ENCODE data around the gene ZNF446. TPM values are rescaled to one million over a fixed set of nuclear protein-coding genes. Genes with fewer than 3 reads are reported as not detected.
A peak's percentile ranks its signal among the peaks of the same experiment; 100 is the strongest.
"Not testable (repeated sequence)": the region's sequence is repeated elsewhere in the genome, so short reads cannot be mapped to it uniquely, and the experiment has no call there.

Gene ZNF446
- total RNA-seq, 1 experiment from 2014 or later = 19.6 TPM

GRCh38 chr19:58469241-58470013 is 6.7 kb upstream of the ZNF446 start:
- DNase-seq (ENCODE audit: low read depth) = no peak

GRCh38 chr19:58470837-58471543 is 5.2 kb upstream of the ZNF446 start:
- DNase-seq (ENCODE audit: low read depth) = not testable (repeated sequence)

DNA sequence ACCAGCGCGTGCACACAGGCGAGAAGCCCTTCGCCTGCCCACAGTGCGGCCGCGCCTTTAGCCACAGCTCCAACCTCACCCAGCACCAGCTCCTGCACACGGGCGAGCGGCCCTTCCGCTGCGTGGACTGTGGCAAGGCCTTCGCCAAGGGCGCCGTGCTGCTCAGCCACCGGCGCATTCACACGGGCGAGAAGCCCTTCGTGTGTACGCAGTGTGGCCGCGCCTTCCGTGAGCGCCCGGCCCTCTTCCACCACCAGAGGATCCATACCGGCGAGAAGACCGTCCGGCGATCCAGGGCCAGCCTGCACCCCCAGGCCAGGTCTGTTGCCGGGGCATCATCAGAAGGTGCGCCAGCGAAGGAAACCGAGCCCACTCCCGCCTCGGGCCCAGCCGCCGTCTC is 4.4 kb upstream of the ZNF446 start:
- DNase-seq (ENCODE audit: low read depth) = no peak

- DNase-seq (ENCODE audit: low read depth) = no peak
These were observed 2.4 kb upstream of the ZNF446 start for GRCh38 chr19:58473775-58474174.

- DNase-seq (ENCODE audit: low read depth) = peak; percentile 45
These were observed 1.7 kb upstream of the ZNF446 start for GRCh38 chr19:58474291-58474996.

GRCh38 chr19:58474997-58475713 is 997 bp upstream of the ZNF446 start:
- DNase-seq (ENCODE audit: low read depth) = no peak

- peak; percentile 18 for DNase-seq (ENCODE audit: low read depth)
These were observed 405 bp downstream of the ZNF446 start for GRCh38 chr19:58476498-58477015.

GRCh38 chr19:58477130-58477529 is 978 bp downstream of the ZNF446 start:
- no peak for DNase-seq (ENCODE audit: low read depth)

DNA sequence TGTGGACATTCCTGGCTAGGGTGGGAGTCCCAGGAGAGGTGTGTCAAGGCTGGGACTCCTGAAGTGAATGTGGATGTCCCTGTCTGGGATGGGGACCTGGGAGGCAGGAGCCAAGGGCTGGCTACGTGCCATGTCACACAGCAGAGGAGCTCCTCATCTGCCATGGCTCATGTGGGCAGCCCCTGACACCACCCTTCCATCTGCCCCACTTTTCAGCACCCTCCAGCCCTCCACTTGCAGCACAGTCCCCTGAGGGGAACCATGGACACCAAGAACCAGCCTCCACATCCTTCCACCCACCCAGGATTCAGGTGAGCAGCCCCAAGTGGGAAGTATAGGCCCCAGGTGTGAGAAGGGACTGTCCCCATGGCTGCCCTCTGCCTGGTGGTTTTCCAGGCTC is 1.7 kb downstream of the ZNF446 start:
- no peak for DNase-seq (ENCODE audit: low read depth)

GRCh38 chr19:58479303-58479702 is 3.2 kb downstream of the ZNF446 start:
- no peak for DNase-seq (ENCODE audit: low read depth)

DNA sequence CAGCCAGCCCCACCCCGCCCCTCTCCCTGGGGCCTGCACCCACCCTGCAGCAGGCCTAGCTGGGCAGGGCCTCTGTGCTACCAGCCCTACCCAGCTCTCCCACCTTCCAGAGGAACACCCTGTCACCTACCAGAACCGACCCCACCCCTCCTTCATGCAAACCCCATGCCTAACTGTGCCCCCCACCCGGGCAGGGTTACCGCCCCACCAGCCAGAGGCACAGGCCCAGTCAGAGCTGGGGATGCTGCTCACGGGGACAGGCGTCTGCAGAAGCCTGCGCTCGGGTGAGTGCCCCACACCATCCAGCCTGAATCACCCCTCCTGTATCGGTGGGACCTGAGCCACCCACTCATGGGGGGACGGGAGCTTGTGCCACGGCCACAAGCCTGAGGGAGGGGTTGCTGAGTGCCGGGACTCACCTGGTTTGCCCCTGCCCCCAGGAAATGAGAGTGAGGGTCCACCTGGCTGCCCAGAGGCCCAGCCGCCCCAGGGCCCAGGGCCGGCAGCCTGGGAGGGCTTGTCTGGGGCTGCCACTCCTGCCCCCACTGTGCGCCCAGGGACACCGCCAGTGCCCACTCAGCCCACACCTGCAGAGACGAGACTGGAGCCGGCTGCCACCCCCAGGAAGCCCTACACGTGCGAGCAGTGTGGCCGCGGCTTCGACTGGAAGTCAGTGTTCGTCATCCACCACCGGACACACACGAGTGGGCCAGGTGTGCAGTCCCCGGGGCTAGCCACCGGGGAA is 3.8 kb downstream of the ZNF446 start:
- DNase-seq (ENCODE audit: low read depth) = no peak

GRCh38 chr19:58480481-58480830 is 4.3 kb downstream of the ZNF446 start:
- DNase-seq (ENCODE audit: low read depth) = no peak

DNA sequence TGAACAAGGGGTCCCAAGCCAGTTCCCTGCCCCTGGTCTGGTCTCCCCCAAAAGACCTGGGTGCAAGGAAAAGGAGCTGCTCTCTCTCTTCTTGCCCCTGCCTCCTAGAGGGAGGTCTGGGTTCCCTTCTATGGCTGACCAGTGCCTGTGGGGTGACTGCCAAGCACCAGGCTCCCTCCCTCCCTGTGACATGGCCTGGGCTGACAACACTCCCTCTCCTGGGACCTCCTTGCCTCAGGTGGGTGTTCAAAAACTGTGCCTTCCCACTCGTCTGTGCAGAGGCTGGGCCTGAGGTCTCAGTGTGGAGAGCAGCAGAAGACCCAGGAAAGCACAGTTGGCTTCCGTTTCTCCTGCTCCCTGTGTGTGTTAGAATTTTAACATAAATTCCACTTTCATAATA is 4.7 kb downstream of the ZNF446 start:
- no peak for DNase-seq (ENCODE audit: low read depth)

DNA sequence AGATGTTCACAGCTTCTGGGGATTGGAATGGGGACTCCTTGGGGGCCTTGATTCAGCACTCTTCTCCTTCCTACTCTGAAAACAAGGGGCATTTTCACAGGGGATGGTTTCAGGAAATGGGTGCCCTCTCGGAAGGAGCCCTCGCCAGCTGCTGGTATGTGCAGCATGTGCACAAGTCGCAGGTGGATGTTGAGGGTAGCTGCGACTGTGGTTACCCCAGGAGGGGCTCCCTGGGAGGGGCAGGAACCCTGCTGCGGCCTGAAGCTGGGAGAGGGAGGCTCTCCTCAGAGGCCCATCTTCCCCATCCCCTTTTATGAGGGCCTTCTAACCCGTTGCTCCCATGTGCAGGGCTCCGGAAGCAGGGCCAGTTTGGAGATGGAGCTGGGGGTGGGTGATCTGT is 6.2 kb downstream of the ZNF446 start:
- DNase-seq (ENCODE audit: low read depth) = no peak

DNA sequence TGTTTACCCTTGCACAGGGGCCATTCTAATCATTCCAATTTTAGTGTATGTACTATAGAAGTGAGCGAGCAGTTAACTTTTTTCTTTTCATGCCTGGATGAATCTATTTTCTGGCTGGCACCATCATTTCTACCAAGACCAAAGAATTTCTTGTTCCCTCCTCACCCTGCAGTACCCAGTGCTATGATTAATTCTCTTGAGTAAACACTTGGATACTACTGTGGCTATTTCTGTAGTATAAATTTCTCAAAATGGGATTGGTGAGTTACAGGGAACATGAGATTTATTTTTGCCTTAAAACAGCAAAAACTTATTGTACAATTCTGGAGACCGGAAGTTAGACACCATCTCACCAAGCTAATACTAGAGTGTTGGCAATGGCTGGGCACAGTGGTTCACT is 7.6 kb downstream of the ZNF446 start:
- DNase-seq (ENCODE audit: low read depth) = no peak

- DNase-seq (ENCODE audit: low read depth) = not testable (repeated sequence)
These were observed 8.2 kb downstream of the ZNF446 start for GRCh38 chr19:58484349-58484748.

GRCh38 chr19:58491393-58491792 is 15.2 kb downstream of the ZNF446 start:
- DNase-seq (ENCODE audit: low read depth) = no peak

GRCh38 chr19:58492265-58492664 is 16.1 kb downstream of the ZNF446 start:
- no peak for DNase-seq (ENCODE audit: low read depth)

GRCh38 chr19:58497634-58498170 is 21.6 kb downstream of the ZNF446 start:
- no peak for DNase-seq (ENCODE audit: low read depth)

- no peak for DNase-seq (ENCODE audit: low read depth)
These were observed 22.3 kb downstream of the ZNF446 start for GRCh38 chr19:58498316-58499020.

All from LHCN-M2 (cell line).